Measurements from ENCODE around the gene RMDN2.
"Not testable (repeated sequence)": the region's sequence is repeated elsewhere in the genome, so short reads cannot be mapped to it uniquely, and the experiment has no call there.

- TF ChIP-seq POLR2A, CTCF (IDR thresholded peaks at IDR 0.05): not testable (repeated sequence)
Measured at GRCh38 chr2:37930392-37930791, 5.3 kb downstream of the RMDN2 start.
